K562 (cell line): ENCODE results near the gene SPDYE4. TPM values are rescaled to one million over a fixed set of nuclear protein-coding genes. Genes with fewer than 3 reads are reported as not detected.

Source experiments
- ATF2 ChIP-seq: sonication (generic); formaldehyde crosslinking; IDR thresholded peaks from 2 replicates; pipeline ENCODE4 v1.8.1; 2022; ENCODE audit warnings: missing genetic modification reagents
- CHAMP1 ChIP-seq: fragments of 450-650 bp; IDR thresholded peaks from 2 replicates; pipeline ENCODE4 v1.6.1; 2016; ENCODE audit warnings: mild to moderate bottlenecking
- CUX1 ChIP-seq: fragments of 200-800 bp; sonication (Bioruptor generic); IDR thresholded peaks from 2 replicates; pipeline ENCODE4 v1.6.1; 2016; ENCODE audit warnings: missing genetic modification characterization, missing compliant biosample characterization
- ZC3H4 ChIP-seq: sonication (generic); formaldehyde crosslinking; IDR thresholded peaks from 2 replicates; pipeline ENCODE4 v1.9.0; 2021; ENCODE audit warnings: missing genetic modification reagents, borderline replicate concordance
- ZNF133 ChIP-seq: fragments of 250-450 bp; sonication (Bioruptor Pico); IDR thresholded peaks from 2 replicates; pipeline ENCODE4 v1.4.0; 2020; ENCODE audit warnings: mild to moderate bottlenecking
- polyA plus RNA-seq, 8 experiments: library from polyadenylated mRNA; depleted of rRNA in 4 of 8; stranded (reverse) in 5 of 8; unstranded in 3 of 8; fragments of >200 nt; fragmentation: Nextera tagmentation in 2 of 8; fragmentation: Illumina TruSeq in 1 of 8; extraction: Ambion mirVana in 2 of 8; extraction: Trizol in 1 of 8; gene quantifications; 2 replicates each; pipeline versions ENCODE4 v1.2.1 to v1.2.3, GENCODE V29; 2011 to 2014; ENCODE audit warnings: inconsistent platforms in 1 of 8, missing spikeins in 1 of 8
- total RNA-seq, 7 experiments: library from RNA; depleted of rRNA in 6 of 7; stranded (reverse); fragments of >200 nt in 6 of 7; fragmentation: Illumina TruSeq in 2 of 7; extraction: Trizol in 2 of 7; gene quantifications; 2 replicates each; pipeline versions ENCODE4 v1.2.1 to v1.2.3, GENCODE V29; 2011 to 2021; ENCODE audit warnings: low replicate concordance in 1 of 7

SPDYE4 gene
- total and polyA plus RNA-seq, 9 of the 15 experiments (the other 6 are each of a cell fraction or from before 2014, with no cell fraction given) = not detected

- TF ChIP-seq CUX1 (CRISPR knock-in tag) = no peak
- TF ChIP-seq CHAMP1 = no peak
- TF ChIP-seq ATF2 (CRISPR knock-in tag) = no peak
- no peak for TF ChIP-seq ZNF133 (CRISPR knock-in tag)
- TF ChIP-seq ZC3H4 (CRISPR knock-in tag) = no peak
These were observed 16.1 kb downstream of the SPDYE4 start (continued) for GRCh38 chr17:8742274-8742673.
